Transverse colon (tissue), 4 donors: Measurements from ENCODE around the gene CCNY.

ENCODE experiments used
- EP300 ChIP-seq: sonication (generic); formaldehyde crosslinking; IDR thresholded peaks from one replicate; pipeline ENCODE4 v1.6.1; 2017; ENCODE audit warnings: antibody characterized with exemption, low read depth
- POLR2AphosphoS5 ChIP-seq, 3 donors: sonication (generic); formaldehyde crosslinking; IDR thresholded peaks; one replicate each; pipeline ENCODE4 v1.6.1; 2016; ENCODE audit warnings: antibody characterized with exemption in 3 of 3
- TF ChIP-seq, protein P1 (sequence below), 5 experiments: fragments of 200-600 bp in 3 of 5; fragments of 450-650 bp in 2 of 5; sonication (generic) in 3 of 5; IDR thresholded peaks; 1 replicate in 2 of 5; 2 replicates in 3 of 5; pipeline ENCODE4 v1.5.1; 2016 to 2017; ENCODE audit warnings: antibody characterized with exemption in 5 of 5, inconsistent platforms in 3 of 5, mild to moderate bottlenecking in 2 of 5, moderate library complexity in 1 of 5

DNA sequence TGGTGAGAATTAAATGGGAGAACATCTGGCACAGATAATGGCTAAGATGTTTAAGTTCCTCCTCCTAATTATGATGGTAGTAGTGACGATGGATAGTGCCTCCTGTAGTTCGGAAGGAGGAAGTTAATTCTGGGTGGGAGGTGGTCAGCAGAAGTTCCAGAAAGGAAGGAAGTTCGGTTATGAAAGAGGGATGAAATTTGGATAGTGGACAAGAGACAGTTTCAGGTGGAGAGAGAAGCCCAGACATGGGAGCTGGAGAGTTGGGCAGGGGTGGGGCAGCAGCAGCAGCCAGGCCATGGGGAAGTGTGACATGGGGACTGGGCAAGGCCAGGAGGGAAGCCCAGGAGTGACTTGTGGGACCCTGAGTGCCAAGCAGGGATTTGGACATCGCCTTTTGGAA is 99.5 kb downstream of the CCNY start:
- TF ChIP-seq, protein P1, sequence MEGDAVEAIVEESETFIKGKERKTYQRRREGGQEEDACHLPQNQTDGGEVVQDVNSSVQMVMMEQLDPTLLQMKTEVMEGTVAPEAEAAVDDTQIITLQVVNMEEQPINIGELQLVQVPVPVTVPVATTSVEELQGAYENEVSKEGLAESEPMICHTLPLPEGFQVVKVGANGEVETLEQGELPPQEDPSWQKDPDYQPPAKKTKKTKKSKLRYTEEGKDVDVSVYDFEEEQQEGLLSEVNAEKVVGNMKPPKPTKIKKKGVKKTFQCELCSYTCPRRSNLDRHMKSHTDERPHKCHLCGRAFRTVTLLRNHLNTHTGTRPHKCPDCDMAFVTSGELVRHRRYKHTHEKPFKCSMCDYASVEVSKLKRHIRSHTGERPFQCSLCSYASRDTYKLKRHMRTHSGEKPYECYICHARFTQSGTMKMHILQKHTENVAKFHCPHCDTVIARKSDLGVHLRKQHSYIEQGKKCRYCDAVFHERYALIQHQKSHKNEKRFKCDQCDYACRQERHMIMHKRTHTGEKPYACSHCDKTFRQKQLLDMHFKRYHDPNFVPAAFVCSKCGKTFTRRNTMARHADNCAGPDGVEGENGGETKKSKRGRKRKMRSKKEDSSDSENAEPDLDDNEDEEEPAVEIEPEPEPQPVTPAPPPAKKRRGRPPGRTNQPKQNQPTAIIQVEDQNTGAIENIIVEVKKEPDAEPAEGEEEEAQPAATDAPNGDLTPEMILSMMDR (IDR thresholded peaks at IDR 0.05), result no peak
- no peak for TF ChIP-seq EP300
- TF ChIP-seq POLR2AphosphoS5 (IDR thresholded peaks at IDR 0.05), result no peak
